DND-41 (cell line): ENCODE measurements around the gene TMEM117.

Source experiments
- CTCF ChIP-seq: IDR thresholded peaks from 2 replicates; pipeline ENCODE4 v1.5.1; 2012; ENCODE audit warnings: borderline replicate concordance, low read length, moderate library complexity, mild to moderate bottlenecking; ENCODE audit not compliant: poor library complexity, severe bottlenecking; ENCODE audit errors: extremely low read depth
- EZH2 ChIP-seq: IDR thresholded peaks from 3 replicates; pipeline ENCODE4 v1.6.1; 2012; ENCODE audit warnings: borderline replicate concordance, low read depth, mild to moderate bottlenecking, moderate library complexity, low read length, inconsistent platforms; ENCODE audit not compliant: severe bottlenecking

GRCh38 chr12:44436756-44437155 lies 600.9 kb downstream of the TMEM117 start:
- TF ChIP-seq CTCF: no peak
- no peak for TF ChIP-seq EZH2
